Neuronal stem cell (in vitro differentiated cells): Measurements from ENCODE around the gene AGAP1.

Source experiments
- DNase-seq: peaks from one replicate; pipeline ENCODE4 v3.0.0-alpha.2; 2013; ENCODE audit warnings: low spot score
- H2AFZ ChIP-seq: one replicate; pipeline ENCODE4 v1.6.1; 2013; ENCODE audit warnings: mild to moderate bottlenecking, low read length, inconsistent platforms
- H2AK5ac ChIP-seq: 2 replicates; pipeline ENCODE4 v1.6.1; 2013; ENCODE audit warnings: low read depth, mild to moderate bottlenecking, inconsistent platforms, low read length, moderate library complexity, mixed read lengths
- H2BK120ac ChIP-seq: 2 replicates; pipeline ENCODE4 v1.6.1; 2013; ENCODE audit warnings: low read depth, mild to moderate bottlenecking, inconsistent platforms, low read length, moderate library complexity, mixed read lengths
- H2BK12ac ChIP-seq: one replicate; pipeline ENCODE4 v1.6.1; 2013; ENCODE audit warnings: low read length, inconsistent platforms
- H2BK15ac ChIP-seq: 2 replicates; pipeline ENCODE4 v1.6.1; 2013; ENCODE audit warnings: mild to moderate bottlenecking, low read length, inconsistent platforms, mixed read lengths
- H2BK5ac ChIP-seq: one replicate; pipeline ENCODE4 v1.6.1; 2013; ENCODE audit warnings: inconsistent platforms, mild to moderate bottlenecking, low read length, moderate library complexity
- H3K14ac ChIP-seq: one replicate; pipeline ENCODE4 v1.6.1; 2013; ENCODE audit warnings: low read length, inconsistent platforms
- H3K18ac ChIP-seq: 2 replicates; pipeline ENCODE4 v1.6.1; 2013; ENCODE audit warnings: low read length, inconsistent platforms
- H3K23ac ChIP-seq: 2 replicates; pipeline ENCODE4 v1.6.1; 2013; ENCODE audit warnings: low read depth, mild to moderate bottlenecking, mixed read lengths, low read length, inconsistent platforms; ENCODE audit not compliant: poor library complexity
- H3K27ac ChIP-seq: replicated peaks from 3 replicates; pipeline ENCODE4 v1.5.1; 2013; ENCODE audit warnings: low read length, inconsistent platforms
- H3K27me3 ChIP-seq, 3 experiments: 2 replicates each; pipeline ENCODE4 v1.6.1; 2013; ENCODE audit warnings: low read length in 3 of 3, mild to moderate bottlenecking in 2 of 3, inconsistent platforms in 1 of 3, low read depth in 1 of 3, mixed read lengths in 1 of 3, moderate library complexity in 1 of 3; ENCODE audit not compliant: control insufficient read depth in 3 of 3, insufficient read depth in 3 of 3
- H3K36me3 ChIP-seq, 2 donors: replicated peaks in 1 of 2; 2 replicates each; pipeline ENCODE4 v1.6.1; 2013; ENCODE audit warnings: low read length in 2 of 2; ENCODE audit not compliant: control insufficient read depth in 2 of 2, insufficient read depth in 2 of 2
- H3K4ac ChIP-seq: 2 replicates; pipeline ENCODE4 v1.6.1; 2013; ENCODE audit warnings: inconsistent platforms, mild to moderate bottlenecking, low read length, moderate library complexity
- H3K4me1 ChIP-seq, 2 donors: 1 replicate in 1 of 2; 2 replicates in 1 of 2; pipeline ENCODE4 v1.6.1; 2013; ENCODE audit warnings: low read length in 2 of 2, low read depth in 1 of 2; ENCODE audit not compliant: control insufficient read depth in 2 of 2, insufficient read depth in 1 of 2
- H3K4me2 ChIP-seq: one replicate; pipeline ENCODE4 v1.6.1; 2013; ENCODE audit warnings: mild to moderate bottlenecking, low read length, inconsistent platforms; ENCODE audit not compliant: insufficient read depth, poor library complexity, severe bottlenecking
- H3K4me3 ChIP-seq, 2 donors: 2 replicates each; pipeline ENCODE4 v1.5.1; 2013; ENCODE audit warnings: low read length in 2 of 2, mild to moderate bottlenecking in 2 of 2, inconsistent platforms in 1 of 2, moderate library complexity in 1 of 2
- H3K79me1 ChIP-seq: one replicate; pipeline ENCODE4 v1.6.1; 2013; ENCODE audit warnings: low read depth, mild to moderate bottlenecking, inconsistent platforms, low read length, moderate library complexity
- H3K9ac ChIP-seq: one replicate; pipeline ENCODE4 v1.6.1; 2013; ENCODE audit warnings: mild to moderate bottlenecking, low read depth, low read length, inconsistent platforms; ENCODE audit not compliant: poor library complexity
- H3K9me3 ChIP-seq, 2 donors: replicated peaks in 1 of 2; 2 replicates each; pipeline versions ENCODE3 to v1.6.1; 2013; ENCODE audit warnings: low read length in 2 of 2, mild to moderate bottlenecking in 2 of 2, inconsistent platforms in 1 of 2, low read depth in 1 of 2, mixed read lengths in 1 of 2, moderate library complexity in 1 of 2; ENCODE audit not compliant: control insufficient read depth in 2 of 2, insufficient read depth in 1 of 2
- H4K8ac ChIP-seq: one replicate; pipeline ENCODE4 v1.6.1; 2013; ENCODE audit warnings: low read depth, mild to moderate bottlenecking, inconsistent platforms, low read length, moderate library complexity
- H4K91ac ChIP-seq: one replicate; pipeline ENCODE4 v1.6.1; 2013; ENCODE audit warnings: low read length, low read depth, mild to moderate bottlenecking, inconsistent platforms; ENCODE audit not compliant: poor library complexity
- WGBS, 2 donors: extraction: QIAGEN DNeasy Blood & Tissue Kit; methylation state at CpG; one replicate each; pipeline ENCODE4 v1.1.7; 2013; ENCODE audit warnings: missing lambda C conversion rate in 2 of 2, mixed read lengths in 1 of 2; ENCODE audit not compliant: insufficient read length in 2 of 2, insufficient replicate concordance in 1 of 2; ENCODE audit errors: extremely low coverage in 2 of 2; 5-methylcytosine and 5-hydroxymethylcytosine counted together

The AGAP1 gene

GRCh38 chr2:235963853-235964577 lies 470.2 kb downstream of the AGAP1 start:
- H3K4me2 ChIP-seq, result no peak overlapping the region
- H2BK120ac ChIP-seq, result no peak overlapping the region
- no peak overlapping the region for H3K4me3 ChIP-seq
- DNase-seq, result no peak
- no peak overlapping the region for H3K14ac ChIP-seq
- no peaks in the 10 kb centered on the region for H3K79me1 ChIP-seq
- H3K27me3 ChIP-seq, result no peaks in the 10 kb centered on the region
- H4K91ac ChIP-seq, result no peak overlapping the region
- no peak overlapping the region for H2BK12ac ChIP-seq
- no CpG with 5 or more reads among the region's 17 CpGs for WGBS, 2 donors
- no peak overlapping the region for H4K8ac ChIP-seq
- no peak overlapping the region for H3K18ac ChIP-seq
- H2BK5ac ChIP-seq, result no peak overlapping the region
- peaks cover 0 to 2% of the 10 kb centered on the region in 2 donors for H3K4me1 ChIP-seq
- H3K9ac ChIP-seq, result no peak overlapping the region
- H3K9me3 ChIP-seq, result no peaks in the 10 kb centered on the region
- peaks cover 2 to 18% of the 10 kb centered on the region in 2 donors for H3K36me3 ChIP-seq
- H2AK5ac ChIP-seq, result no peak overlapping the region
- no peak overlapping the region for H2AFZ ChIP-seq
- no peak overlapping the region for H2BK15ac ChIP-seq
- no peak overlapping the region for H3K4ac ChIP-seq
- H3K23ac ChIP-seq, result no peak overlapping the region
- H3K27ac ChIP-seq, result no peak overlapping the region

- H3K4ac ChIP-seq, result no peak overlapping the region
- no peak overlapping the region for H4K91ac ChIP-seq
- H3K18ac ChIP-seq, result no peak overlapping the region
- H3K4me3 ChIP-seq, result no peak overlapping the region
- no peak overlapping the region for H2BK12ac ChIP-seq
- H2BK5ac ChIP-seq, result no peak overlapping the region
- peaks cover 2 to 27% of the 10 kb centered on the region in 2 donors for H3K36me3 ChIP-seq
- H3K23ac ChIP-seq, result no peak overlapping the region
- H2AK5ac ChIP-seq, result no peak overlapping the region
- H2BK15ac ChIP-seq, result no peak overlapping the region
- H3K27me3 ChIP-seq, result no peaks in the 10 kb centered on the region
- no peak overlapping the region for H3K9ac ChIP-seq
- no peak for DNase-seq
- no peaks in the 10 kb centered on the region for H3K79me1 ChIP-seq
- H3K14ac ChIP-seq, result no peak overlapping the region
- H3K4me2 ChIP-seq, result no peak overlapping the region
- no peak overlapping the region for H4K8ac ChIP-seq
- no peak overlapping the region for H2BK120ac ChIP-seq
- no CpG with 5 or more reads among the region's 13 CpGs for WGBS, 2 donors
- H2AFZ ChIP-seq, result no peak overlapping the region
- no peaks in the 10 kb centered on the region for H3K9me3 ChIP-seq
- H3K27ac ChIP-seq, result no peak overlapping the region
- H3K4me1 ChIP-seq, result peaks cover 0 to 2% of the 10 kb centered on the region in 2 donors
Observed at GRCh38 chr2:235964787-235965390, 471.0 kb downstream of the AGAP1 start.

GRCh38 chr2:235966396-235966795 lies 472.6 kb downstream of the AGAP1 start:
- Histone ChIP-seq H4K91ac (no peak overlapping the region), H3K4me2 (no peak overlapping the region), H3K18ac (no peak overlapping the region), H2BK5ac (no peak overlapping the region), H3K79me1 (no peaks in the 10 kb centered on the region), H4K8ac (no peak overlapping the region), H3K9ac (no peak overlapping the region), H3K4me3 (no peak overlapping the region), H3K14ac (no peak overlapping the region), H3K4ac (no peak overlapping the region), H3K23ac (no peak overlapping the region), H2AFZ (no peak overlapping the region), H3K4me1 (no peaks in the 10 kb centered on the region), H2BK15ac (no peak overlapping the region), H2AK5ac (no peak overlapping the region), H2BK120ac (no peak overlapping the region), H2BK12ac (no peak overlapping the region), H3K27ac (no peak overlapping the region), H3K27me3 (no peaks in the 10 kb centered on the region), H3K36me3 (peaks cover 4 to 34% of the 10 kb centered on the region in 2 donors), H3K9me3 (peaks cover 0 to 3% of the 10 kb centered on the region in 2 donors)
- DNase-seq, result no peak
- no CpG with 5 or more reads among the region's 6 CpGs for WGBS, 2 donors

- no peak overlapping the region for H2BK120ac ChIP-seq
- no peak overlapping the region for H3K4me2 ChIP-seq
- no peak overlapping the region for H2BK15ac ChIP-seq
- no peaks in the 10 kb centered on the region for H3K4me1 ChIP-seq
- H3K14ac ChIP-seq, result no peak overlapping the region
- H3K27ac ChIP-seq, result no peak overlapping the region
- H3K4me3 ChIP-seq, result no peak overlapping the region
- no CpG with 5 or more reads among the region's 26 CpGs for WGBS, 2 donors
- H3K27me3 ChIP-seq, result no peaks in the 10 kb centered on the region
- H4K8ac ChIP-seq, result no peak overlapping the region
- H3K79me1 ChIP-seq, result no peaks in the 10 kb centered on the region
- H4K91ac ChIP-seq, result no peak overlapping the region
- no peak overlapping the region for H2BK5ac ChIP-seq
- no peak for DNase-seq
- no peak overlapping the region for H2AFZ ChIP-seq
- H3K4ac ChIP-seq, result no peak overlapping the region
- H3K9me3 ChIP-seq, result peaks cover 0 to 3% of the 10 kb centered on the region in 2 donors
- no peak overlapping the region for H3K9ac ChIP-seq
- no peak overlapping the region for H2BK12ac ChIP-seq
- H2AK5ac ChIP-seq, result no peak overlapping the region
- H3K36me3 ChIP-seq, result peaks cover 4 to 40% of the 10 kb centered on the region in 2 donors
- no peak overlapping the region for H3K23ac ChIP-seq
- H3K18ac ChIP-seq, result no peak overlapping the region
Observed at GRCh38 chr2:235966932-235967757, 473.3 kb downstream of the AGAP1 start.
